Thoracic aorta (tissue), 2 donors: ENCODE data around the gene RAB40C. TPM values are rescaled to one million over a fixed set of nuclear protein-coding genes. Genes with fewer than 3 reads are reported as not detected.

Experiments used
- ATAC-seq: fragments of 150-250 bp; one replicate; pipeline ENCODE4 v1.8.0; 2017; ENCODE audit warnings: low read depth; ENCODE audit not compliant: insufficient number of reproducible peaks, low FRiP score
- DNase-seq: peaks from one replicate; pipeline ENCODE4 v3.0.0-alpha.2; 2020; ENCODE audit warnings: low spot score
- H3K27ac ChIP-seq, 2 donors: fragments of 200-600 bp; sonication (generic); 1 replicate in 1 of 2; 2 replicates in 1 of 2; pipeline ENCODE4 v1.5.1; 2016; ENCODE audit warnings: mild to moderate bottlenecking in 2 of 2, moderate library complexity in 2 of 2
- H3K27me3 ChIP-seq: fragments of 200-600 bp; sonication (generic); replicated peaks from 2 replicates; pipeline ENCODE4 v1.6.0; 2016; ENCODE audit warnings: mild to moderate bottlenecking; ENCODE audit not compliant: insufficient read depth
- H3K36me3 ChIP-seq: fragments of 200-600 bp; sonication (generic); one replicate; pipeline ENCODE4 v1.5.1; 2016
- H3K4me1 ChIP-seq, 2 donors: fragments of 200-600 bp; sonication (generic); 1 replicate in 1 of 2; 2 replicates in 1 of 2; pipeline versions ENCODE4 v1.5.1 to v1.6.0; 2016; ENCODE audit warnings: low read depth in 2 of 2, mild to moderate bottlenecking in 1 of 2; ENCODE audit not compliant: control insufficient read depth in 1 of 2
- H3K4me3 ChIP-seq: fragments of 200-600 bp; sonication (generic); 2 replicates; pipeline ENCODE4 v1.5.1; 2016; ENCODE audit warnings: mild to moderate bottlenecking
- H3K9me3 ChIP-seq: fragments of 200-600 bp; sonication (generic); 2 replicates; pipeline ENCODE4 v1.5.1; 2016
- total RNA-seq, 2 donors: library from RNA; depleted of rRNA; stranded (reverse); fragments of >200 nt; gene quantifications; one replicate each; pipeline versions ENCODE4 v1.1.0 to v1.2.3, GENCODE V29; 2016
- TF ChIP-seq, protein P1 (sequence below): fragments of 200-600 bp; sonication (generic); IDR thresholded peaks from one replicate; pipeline ENCODE4 v1.5.1; 2019; ENCODE audit warnings: antibody characterized with exemption

The RAB40C gene
- total RNA-seq, 2 donors from 2014 or later, result 19.0 to 25.9 TPM

DNA sequence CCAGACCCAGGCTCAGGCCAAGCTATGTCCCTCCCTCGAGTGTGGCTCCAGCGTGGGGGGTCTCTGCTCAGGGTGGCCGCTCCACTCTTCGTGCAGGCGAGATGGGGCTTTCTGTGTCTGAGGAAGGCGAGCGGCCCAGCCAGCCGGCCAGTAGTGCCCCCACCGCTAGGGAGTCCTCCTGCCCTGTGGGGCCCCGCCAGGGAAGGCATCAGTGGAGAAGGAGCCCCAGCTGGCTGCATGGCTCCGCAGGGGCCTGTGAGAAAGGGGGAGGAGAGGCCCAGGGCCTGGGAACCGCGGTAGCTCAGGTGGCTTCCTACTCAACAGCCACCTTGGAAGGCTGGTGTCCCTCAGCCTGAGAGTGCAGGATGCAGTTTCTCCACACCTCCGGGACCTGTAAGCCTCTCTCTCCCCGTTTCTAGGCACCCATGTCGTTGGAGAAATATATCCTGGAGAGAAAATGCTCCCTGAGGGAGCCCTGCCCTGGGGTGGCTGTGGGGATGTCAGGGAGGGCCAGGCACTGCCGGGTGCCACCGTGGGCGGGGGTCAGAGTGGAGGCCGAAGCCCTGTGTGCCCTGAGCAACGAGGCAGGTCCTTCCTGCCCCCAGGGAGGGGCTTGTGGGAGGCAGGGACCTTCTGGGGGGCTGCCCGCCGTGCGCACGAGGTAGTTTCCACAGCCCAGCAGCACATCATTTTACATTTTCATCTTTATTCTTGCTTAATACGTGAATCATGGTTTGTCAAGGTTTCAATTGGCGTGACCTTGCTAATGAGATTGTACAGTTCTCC lies 16.8 kb upstream of the RAB40C start:
- Histone ChIP-seq H3K9me3 (no peaks in the 10 kb centered on the region), H3K36me3 (no peaks in the 10 kb centered on the region), H3K27ac (no peak overlapping the region), H3K4me1 (peaks cover 9 to 21% of the 10 kb centered on the region in 2 donors), H3K27me3 (no peaks in the 10 kb centered on the region), H3K4me3 (no peak overlapping the region)
- ATAC-seq, result no peak
- DNase-seq, result no peak
- TF ChIP-seq, protein P1, sequence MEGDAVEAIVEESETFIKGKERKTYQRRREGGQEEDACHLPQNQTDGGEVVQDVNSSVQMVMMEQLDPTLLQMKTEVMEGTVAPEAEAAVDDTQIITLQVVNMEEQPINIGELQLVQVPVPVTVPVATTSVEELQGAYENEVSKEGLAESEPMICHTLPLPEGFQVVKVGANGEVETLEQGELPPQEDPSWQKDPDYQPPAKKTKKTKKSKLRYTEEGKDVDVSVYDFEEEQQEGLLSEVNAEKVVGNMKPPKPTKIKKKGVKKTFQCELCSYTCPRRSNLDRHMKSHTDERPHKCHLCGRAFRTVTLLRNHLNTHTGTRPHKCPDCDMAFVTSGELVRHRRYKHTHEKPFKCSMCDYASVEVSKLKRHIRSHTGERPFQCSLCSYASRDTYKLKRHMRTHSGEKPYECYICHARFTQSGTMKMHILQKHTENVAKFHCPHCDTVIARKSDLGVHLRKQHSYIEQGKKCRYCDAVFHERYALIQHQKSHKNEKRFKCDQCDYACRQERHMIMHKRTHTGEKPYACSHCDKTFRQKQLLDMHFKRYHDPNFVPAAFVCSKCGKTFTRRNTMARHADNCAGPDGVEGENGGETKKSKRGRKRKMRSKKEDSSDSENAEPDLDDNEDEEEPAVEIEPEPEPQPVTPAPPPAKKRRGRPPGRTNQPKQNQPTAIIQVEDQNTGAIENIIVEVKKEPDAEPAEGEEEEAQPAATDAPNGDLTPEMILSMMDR, result no peak

DNA sequence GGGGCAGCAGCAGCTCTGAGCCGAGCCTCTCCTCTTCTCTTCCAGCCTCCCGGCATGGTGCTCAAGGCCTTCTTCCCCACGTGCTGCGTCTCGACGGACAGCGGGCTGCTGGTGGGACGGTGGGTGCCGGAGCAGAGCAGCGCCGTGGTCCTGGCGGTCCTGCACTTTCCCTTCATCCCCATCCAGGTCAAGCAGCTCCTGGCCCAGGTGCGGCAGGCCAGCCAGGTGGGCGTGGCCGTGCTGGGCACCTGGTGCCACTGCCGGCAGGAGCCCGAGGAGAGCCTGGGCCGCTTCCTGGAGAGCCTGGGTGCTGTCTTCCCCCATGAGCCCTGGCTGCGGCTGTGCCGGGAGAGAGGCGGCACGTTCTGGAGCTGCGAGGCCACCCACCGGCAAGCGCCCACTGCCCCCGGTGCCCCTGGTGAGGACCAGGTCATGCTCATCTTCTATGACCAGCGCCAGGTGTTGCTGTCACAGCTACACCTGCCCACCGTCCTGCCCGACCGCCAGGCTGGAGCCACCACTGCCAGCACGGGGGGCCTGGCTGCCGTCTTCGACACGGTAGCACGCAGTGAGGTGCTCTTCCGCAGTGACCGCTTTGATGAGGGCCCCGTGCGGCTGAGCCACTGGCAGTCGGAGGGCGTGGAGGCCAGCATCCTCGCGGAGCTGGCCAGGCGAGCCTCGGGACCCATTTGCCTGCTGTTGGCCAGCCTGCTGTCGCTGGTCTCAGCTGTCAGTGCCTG lies 15.7 kb upstream of the RAB40C start:
- DNase-seq (no peak), ATAC-seq (no peak)
- TF ChIP-seq, protein P1, result no peak
- Histone ChIP-seq H3K4me3 (no peak overlapping the region), H3K36me3 (no peaks in the 10 kb centered on the region), H3K27ac (no peak overlapping the region), H3K9me3 (no peaks in the 10 kb centered on the region), H3K27me3 (no peaks in the 10 kb centered on the region), H3K4me1 (peaks cover 4 to 17% of the 10 kb centered on the region in 2 donors)

DNA sequence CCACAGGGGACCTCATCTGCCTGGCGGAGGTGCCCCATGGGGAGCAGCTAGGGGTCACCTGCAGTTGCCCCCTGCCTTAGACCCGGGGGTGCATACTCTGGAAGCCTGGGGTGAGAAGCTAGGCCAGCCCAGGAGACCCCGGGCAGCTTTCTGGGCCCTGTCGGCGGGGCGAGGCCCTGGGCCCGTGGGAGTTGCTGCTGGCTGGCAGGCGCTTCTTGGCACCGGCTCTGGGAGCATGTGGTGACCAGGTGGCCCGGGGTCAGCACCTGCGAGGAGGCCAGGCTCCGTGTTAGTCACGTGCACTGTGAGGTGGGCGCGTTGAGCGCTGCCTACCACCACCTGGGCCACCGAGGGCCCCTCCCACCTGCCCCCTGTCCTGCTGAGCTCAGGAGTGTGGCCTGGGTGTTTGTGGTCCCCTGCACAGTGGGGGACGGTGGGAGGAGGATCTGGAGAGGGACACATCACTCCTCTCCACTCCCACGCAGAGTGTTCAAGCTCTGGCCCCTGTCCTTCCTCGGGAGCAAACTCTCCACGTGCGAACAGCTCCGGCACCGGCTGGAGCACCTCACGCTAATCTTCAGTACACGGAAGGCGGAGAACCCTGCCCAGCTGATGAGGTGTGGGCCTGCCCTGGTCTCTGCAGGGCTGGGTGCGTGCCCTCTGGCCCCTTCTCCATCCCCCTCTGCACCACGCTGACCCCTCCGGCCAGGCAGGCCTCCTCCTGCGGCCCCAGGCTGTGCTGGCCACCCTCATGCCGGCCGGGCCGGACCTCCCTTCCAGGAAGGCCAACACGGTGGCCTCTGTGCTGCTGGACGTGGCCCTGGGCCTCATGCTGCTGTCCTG lies 14.3 kb upstream of the RAB40C start:
- no peak for ATAC-seq
- Histone ChIP-seq H3K4me1 (peaks cover 3 to 12% of the 10 kb centered on the region in 2 donors), H3K36me3 (no peaks in the 10 kb centered on the region), H3K9me3 (no peaks in the 10 kb centered on the region), H3K27ac (no peak overlapping the region), H3K27me3 (no peaks in the 10 kb centered on the region), H3K4me3 (no peak overlapping the region)
- no peak for DNase-seq
- TF ChIP-seq, protein P1, result no peak

DNA sequence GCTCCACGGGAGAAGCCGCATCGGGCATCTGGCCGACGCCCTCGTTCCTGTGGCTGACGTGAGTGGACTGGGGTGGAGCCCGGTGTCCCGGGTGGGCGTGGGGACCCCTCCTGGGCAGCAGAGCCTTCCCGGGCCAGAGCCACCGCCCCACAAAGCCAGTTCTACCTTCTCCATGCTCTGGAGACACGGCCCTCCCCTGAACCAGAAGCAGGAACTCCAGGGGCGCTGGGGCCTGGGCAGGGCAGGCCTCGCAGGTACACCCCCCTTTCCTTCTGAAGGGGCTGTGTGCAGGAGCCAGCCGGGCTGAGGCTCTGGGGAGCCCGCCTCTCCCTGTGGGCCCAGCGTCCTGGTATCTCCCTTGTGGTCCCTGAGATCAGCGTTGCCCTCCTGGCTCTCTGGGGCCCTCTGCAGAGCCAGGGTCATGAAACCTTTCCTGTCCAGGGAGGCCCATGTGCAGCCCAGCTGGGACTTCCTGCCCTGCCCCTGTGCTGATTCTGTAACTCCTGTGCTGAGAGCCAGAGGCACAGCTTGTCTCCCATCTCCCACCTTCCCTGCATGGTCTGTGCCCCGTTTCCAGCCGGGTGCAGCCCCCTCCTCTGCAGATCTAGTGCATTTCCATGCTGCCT lies 13.6 kb upstream of the RAB40C start:
- H3K36me3 ChIP-seq, result no peaks in the 10 kb centered on the region
- H3K4me1 ChIP-seq, result peaks cover 0 to 5% of the 10 kb centered on the region in 2 donors
- no peak overlapping the region for H3K27ac ChIP-seq
- no peak overlapping the region for H3K4me3 ChIP-seq
- H3K27me3 ChIP-seq, result no peaks in the 10 kb centered on the region
- DNase-seq (no peak), ATAC-seq (no peak)
- H3K9me3 ChIP-seq, result no peaks in the 10 kb centered on the region
- TF ChIP-seq, protein P1, result no peak
